GM20000 (cell line): ENCODE measurements around the gene ZNF236.

ENCODE experiments used
- DNase-seq: peaks from one replicate; pipeline ENCODE4 v3.0.0; 2012; ENCODE audit warnings: low spot score
- CTCF ChIP-seq: IDR thresholded peaks from 2 replicates; pipeline ENCODE4 v1.5.1; 2012; ENCODE audit warnings: mild to moderate bottlenecking, control low read depth; ENCODE audit errors: extremely low read depth, missing control alignments

The ZNF236 gene

DNA sequence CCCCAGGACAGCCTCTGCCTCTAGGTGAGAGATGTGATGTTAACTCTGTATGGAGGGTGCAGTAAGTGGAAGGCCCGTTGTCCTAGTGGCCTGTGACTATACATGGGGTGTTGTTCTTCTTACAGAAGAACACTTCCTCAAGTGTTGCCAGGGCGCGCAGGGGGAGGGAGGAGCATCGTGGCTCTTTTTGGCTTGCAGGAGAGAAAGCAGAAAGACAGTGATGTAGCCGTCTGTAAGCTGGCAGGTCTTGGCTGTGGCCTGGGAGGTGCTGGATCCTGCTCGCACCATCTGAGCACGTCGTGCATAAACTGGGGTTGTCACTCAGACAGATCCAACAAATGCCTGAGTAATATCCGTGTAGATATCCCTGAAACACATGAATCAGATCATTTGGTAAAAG, 44.3 kb downstream of the ZNF236 start:
- TF ChIP-seq CTCF, result no peak
- no peak for DNase-seq

DNA sequence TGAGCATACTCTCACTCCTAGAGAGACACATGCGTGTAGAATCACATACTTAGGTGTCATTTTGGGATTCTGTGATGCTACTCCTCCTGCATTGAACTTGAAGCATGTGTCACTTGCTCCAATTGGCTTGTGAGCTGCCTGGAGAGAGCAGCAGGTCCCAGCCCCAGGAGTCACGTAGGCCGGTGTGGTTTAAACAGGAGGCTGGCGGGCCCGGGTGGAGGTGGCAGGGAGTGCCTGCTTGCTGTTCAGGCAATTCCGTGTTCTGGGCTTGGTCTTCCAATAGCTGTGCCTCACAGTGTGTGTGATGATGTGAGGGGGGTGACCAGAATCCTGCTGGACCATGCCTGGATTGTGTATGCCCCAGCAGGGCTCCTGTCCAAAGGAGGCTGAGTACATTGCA, 51.0 kb downstream of the ZNF236 start:
- no peak for DNase-seq

GRCh38 chr18:76873713-76874112, 51.4 kb downstream of the ZNF236 start:
- TF ChIP-seq CTCF, result no peak
- DNase-seq, result no peak

More for the DNA sequence above, 51.0 kb downstream of the ZNF236 start:
- no peak for TF ChIP-seq CTCF

DNA sequence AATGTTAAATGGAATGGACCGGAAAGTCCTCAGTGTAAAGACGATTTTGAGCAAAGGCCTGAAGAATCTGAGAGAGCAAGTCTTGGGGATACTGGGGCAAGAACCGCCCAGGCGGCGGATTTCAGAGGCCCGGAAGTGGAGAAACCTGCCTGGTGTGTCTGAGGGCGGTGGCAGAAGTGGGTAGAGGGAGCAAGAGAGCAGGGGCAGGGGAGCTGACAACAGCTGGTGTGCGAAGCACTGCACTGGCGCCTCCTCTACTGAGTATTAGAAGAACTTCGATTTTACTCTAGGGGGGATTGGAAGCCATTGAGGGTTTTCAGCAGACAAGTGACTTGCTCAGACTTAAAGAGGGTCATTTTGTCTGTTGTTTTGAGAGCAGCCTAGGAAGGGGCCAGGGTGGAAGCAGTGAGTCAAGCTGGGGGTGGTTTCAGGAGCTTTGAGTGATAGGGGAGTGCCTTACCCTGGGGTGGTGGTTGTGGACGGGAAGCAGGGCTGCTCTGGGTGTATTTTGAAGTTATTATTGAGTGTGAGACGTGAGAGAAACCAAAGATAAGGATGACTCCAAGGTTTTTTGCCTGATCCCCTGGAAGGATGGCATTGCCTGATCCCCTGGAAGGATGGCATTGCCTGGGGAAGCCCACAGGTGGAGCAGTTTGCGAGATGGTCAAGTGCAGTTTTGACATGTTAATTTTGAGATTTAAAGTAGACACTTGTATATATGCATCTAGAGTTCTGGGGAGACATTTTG, 52.5 kb downstream of the ZNF236 start:
- DNase-seq, result no peak
- TF ChIP-seq CTCF, result peak; percentile 6

DNA sequence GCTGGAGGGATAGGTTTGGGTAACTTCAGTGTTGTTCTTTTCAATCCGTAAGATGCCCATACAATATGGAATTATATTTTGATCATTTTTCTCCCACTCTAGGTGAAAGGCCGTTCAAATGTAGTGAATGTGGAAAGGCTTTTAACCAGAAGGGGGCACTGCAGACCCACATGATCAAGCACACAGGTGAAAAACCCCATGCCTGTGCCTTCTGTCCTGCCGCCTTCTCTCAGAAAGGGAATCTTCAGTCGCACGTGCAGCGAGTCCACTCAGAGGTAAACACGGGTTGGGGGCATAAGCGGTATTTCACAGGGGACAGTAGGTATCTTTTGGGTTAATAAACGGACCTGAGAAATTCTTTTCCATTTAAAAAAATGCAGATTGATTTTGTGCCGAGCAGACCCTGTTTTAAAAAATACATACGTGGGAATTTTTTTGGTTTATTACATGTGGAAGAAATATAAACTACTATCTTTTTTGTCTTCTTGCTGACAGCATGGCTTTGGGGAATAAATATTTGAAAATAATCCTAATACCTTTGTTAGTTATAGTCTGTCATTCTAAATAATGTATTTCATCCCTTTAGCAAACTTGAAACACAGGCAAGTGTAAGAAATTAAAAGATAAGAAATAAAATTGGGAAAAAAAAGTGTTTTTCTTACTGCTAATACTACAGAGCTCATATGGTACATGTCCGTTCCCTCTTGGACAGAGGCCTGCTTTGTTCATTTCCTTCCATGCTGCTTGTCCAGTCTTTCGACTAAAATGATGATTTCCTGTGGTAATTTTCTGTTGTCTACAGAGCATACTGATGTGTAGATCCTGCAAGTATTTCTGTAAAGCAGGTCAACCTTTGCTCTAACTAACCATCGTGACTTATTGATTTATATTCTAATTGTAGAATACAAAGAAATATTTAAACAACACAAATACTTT, 53.3 kb downstream of the ZNF236 start:
- peak; percentile 76 for TF ChIP-seq CTCF
- peak; percentile 60 for DNase-seq

DNA sequence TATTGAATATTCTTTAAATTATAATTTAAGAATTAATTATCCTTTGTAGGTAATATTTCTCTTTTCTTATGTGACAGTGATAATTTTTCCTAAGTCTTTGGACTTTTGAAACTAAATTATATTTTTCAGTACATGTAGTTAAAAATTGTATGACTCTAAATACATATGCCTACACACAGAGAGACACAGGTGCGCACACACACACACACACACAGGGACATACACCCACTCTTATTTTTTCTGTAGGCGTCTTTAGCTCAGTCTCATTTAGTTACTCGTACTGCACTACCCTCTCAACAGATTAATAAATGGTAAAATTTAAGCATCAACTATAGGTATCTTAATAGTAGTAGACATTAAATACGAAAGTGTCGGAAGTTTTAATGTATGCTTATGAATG, 56.1 kb downstream of the ZNF236 start:
- no peak for DNase-seq
- TF ChIP-seq CTCF, result no peak

DNA sequence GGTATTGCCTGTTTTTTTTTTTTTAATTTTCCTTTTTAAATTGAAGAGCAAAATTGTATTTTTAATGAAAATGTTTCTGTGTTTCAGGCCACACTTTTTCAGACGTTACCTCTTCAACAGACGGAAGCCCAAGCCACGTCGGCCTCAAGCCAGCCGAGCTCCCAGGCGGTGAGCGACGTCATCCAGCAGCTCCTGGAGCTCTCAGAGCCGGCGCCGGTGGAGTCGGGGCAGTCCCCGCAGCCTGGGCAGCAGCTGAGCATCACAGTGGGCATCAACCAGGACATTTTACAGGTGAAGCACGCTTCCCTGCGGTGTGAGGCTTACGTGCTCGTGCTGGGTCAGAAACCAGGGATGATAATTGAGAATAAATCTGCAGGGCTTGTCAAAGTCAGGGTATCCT, 57.7 kb downstream of the ZNF236 start:
- no peak for DNase-seq
- TF ChIP-seq CTCF, result no peak
